Hematopoietic multipotent progenitor cell treated with erythropoietin and hydrocortisone succinate and interleukin-3 and kit ligand, for 15 days (in vitro differentiated cells): Measurements from ENCODE around the gene ACTN3.
"Not testable (repeated sequence)": the region's sequence is repeated elsewhere in the genome, so short reads cannot be mapped to it uniquely, and the experiment has no call there.

ENCODE experiments used
- DNase-seq: peaks from one replicate; pipeline ENCODE4 v3.0.0-alpha.2; 2015; ENCODE audit warnings: low spot score

ACTN3 gene

DNA sequence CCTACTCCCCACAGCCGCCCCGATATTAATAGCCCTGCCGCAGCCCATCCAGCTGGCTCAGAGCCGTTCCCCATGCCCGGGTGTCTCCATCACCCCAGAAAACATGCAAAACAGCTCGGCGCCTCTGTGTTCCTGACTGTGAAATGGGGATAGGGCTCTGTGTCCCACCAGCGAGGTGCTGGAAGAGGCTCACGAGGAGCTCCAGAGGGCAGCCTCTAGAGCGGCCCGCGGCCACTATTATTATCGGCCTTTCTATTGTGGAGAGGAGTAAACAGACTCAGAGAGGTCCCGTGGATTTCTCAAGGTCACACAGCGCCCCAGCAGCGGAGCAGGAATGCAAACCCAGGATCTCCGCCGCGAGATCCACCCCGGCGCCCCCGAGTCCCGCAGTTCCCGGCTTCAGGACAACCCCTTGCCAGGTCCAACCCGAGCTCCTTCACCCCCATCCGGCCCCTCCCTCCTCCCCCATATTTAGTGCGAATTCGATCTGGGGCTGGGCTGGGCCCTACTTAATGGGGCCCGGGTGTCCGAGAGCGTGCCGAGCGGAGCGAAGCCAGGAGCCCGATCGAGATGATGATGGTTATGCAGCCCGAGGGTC is at the start of gene ACTN3:
TSS of gene ACTN3 (plus strand) at position 536 of the 598 bp plus-strand sequence. CDS start at position 571, 35 bp downstream.
- DNase-seq: no peak

DNA sequence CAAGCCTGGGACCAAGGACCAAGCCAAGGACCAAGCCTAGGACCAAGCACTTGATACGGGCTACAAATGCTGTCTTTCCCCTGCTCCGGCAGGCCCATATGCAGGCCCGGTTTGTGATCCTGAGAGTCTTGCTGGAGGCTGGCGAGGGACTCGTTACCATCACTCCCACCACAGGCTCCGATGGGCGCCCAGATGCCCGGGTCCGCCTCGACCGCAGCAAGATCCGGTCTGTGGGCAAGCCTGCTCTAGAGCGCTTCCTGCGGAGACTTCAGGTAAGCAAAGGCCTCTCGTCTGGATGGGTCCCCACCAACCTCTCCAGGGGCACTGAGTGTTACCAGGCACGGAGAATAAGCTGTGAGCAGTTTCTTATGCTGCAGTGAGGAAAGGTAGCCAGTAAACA is 49.5 kb upstream of the ACTN3 start:
- DNase-seq: no peak

DNA sequence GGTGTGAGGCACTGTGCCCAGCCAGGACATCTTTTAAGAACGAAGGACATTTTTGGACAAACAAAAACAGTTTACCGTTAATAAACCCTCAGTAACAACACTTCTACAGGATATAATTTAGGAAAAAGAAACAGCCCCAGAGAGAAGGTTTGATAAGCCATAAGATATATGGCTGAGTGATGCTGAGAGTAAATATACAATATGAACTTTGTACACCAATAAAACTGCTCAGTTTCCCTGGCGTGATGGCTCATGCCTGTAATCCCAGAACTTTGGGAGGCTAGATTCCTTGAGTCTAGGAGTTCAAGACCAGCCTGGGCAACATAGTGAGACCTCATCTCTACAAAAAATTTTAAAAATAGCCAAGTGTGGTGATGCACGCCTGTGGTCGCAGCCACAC is 48.2 kb upstream of the ACTN3 start:
- DNase-seq: no peak

DNA sequence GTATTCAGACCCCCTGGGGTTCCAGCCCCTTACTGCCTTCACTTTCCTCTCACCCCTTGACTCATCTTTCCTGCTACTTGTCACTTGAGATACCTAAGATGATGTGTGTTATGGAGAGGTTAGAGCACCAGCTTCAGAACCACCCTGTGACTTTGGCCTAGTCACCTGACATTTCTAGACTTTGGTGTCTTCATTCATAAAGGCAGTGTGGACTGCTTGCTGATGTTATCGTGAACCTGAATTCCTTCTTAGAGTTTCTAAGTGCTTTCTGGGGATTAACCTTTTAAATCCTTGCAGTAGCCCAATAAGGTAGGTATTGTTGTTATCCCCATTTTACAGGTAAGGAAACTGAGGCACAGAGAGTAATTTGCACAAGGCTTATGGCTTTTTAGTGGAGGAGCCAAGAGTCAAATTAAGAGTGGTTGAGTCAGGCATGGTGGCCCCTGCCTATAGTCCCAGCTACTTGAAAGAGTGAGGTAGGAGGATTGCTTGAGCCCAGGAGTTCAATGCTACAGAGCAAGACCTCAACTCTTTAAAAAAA is 41.4 kb upstream of the ACTN3 start:
- no peak for DNase-seq

DNA sequence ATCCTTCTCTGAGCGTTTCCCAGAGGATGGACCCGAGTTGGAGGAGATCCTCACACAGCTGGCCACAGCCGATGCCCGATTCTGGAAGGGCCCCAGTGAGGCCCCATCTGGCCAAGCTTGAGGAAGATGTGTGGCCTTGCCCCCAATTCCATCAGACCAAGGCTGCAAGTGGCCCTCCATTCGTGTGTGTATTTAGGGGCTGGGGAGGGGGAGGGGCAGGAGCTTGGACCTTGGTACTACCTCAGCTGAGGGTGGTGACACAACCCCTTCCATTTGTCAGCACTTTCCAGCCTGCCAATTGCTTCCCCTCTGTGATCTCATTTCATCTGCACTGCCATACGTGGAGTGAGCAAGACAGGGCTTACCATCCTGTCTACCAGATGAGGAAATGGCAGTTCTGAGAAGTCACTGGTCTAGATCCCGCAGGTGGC is 37.6 kb upstream of the ACTN3 start:
- no peak for DNase-seq

DNA sequence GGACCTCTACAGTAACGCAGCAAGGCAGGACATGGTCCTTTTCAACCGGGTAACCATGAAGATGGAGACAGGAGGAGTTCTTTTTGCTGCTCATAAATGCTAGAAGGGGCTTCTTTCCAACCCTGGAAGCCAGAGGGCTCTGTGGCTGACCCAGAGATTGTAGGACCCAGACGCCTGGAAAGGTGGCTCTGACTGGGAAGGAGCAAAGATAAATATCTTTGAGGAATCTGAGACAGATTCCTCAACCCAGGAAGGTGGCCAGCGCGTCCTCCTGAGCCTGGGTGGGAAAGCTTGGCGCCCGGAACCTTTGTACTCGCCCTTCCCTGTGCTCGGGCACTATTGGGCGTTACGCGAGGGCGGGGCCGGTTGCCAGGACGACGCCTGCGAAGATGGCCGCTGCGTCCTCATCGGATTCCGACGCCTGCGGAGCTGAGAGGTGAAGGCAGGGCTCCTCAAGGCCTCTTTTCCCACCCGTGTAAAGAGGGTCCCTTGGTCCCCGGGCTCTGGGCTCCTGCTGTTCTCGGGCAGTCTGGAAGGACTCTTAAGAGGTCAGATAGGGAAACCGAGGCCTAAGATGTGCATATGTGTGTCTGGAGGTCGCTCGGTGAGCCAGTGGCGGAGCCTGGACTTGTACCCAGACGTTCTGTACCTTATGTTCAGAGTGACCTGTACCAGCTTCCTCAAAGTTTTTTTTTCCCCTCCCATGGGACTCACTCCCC is 36.3 kb upstream of the ACTN3 start, which contains the start of gene BBS1:
TSS of gene BBS1 (plus strand) at position 365 of the 719 bp plus-strand sequence. CDS start at position 390, 25 bp downstream.
- peak; percentile 86 for DNase-seq

DNA sequence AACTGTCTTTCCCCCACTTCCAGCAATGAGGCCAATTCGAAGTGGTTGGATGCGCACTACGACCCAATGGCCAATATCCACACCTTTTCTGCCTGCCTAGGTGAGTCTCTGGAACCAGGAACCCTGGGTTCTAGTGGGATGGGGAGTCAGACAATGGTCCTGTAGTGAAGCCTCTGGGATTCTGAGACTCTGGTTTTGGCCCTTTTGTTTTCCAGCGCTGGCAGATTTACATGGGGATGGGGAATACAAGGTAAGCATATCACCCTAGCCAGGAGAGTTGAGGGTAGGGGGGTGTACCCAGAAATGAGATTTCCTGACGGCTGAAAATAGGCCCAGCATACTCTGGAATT is 35.7 kb upstream of the ACTN3 start:
- no peak for DNase-seq

DNA sequence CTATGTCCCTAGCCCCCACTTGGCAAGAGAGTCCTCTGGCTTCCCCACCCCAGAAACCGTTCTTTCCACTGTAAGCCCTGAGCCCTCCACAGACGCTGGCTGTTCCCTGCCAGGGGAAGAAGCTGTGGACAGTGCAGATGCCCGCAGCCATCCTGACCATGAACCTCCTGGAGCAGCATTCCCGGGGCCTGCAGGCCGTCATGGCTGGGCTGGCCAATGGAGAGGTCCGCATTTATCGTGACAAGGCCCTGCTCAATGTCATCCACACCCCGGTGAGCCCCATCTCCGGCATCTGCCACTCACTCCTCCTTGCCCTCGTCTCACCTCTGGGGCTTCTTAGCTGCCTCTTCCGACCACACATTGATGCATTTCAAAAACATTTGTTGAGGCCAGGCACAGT is 23.1 kb upstream of the ACTN3 start:
- DNase-seq: no peak

DNA sequence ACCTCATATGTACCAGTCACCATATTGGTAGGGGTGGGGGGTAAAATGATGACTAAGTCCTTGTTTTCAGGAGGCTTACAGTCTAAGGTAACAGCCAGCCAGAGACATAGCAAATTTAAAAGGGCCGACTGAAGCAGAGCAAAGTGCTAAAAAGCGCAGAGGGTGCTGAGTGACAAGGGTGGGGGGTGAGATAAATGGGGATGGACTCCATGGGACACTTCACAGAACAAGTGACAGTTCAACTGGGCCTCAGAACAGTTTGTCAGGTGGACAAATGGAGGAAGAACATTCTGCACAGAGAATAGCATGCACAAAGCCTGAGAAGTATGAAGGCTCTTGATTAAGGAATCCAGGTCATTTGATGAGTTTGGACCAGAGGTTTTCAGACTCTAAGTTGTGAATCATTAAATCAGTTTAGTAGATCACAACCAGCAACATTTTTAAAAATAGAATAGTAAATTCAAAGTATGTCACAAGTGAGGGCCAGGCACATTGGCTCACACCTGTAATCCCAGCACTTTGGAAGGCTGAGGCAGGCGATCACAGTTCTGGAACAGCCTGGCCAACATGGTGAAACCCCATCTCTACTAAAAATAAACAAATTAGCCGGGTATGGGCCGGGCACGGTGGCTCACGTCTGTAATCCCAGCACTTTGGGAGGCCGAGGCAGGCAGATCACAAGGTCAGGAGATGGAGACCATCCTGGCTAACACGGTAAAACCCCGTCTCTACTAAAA is 22.2 kb upstream of the ACTN3 start:
- no peak for DNase-seq

DNA sequence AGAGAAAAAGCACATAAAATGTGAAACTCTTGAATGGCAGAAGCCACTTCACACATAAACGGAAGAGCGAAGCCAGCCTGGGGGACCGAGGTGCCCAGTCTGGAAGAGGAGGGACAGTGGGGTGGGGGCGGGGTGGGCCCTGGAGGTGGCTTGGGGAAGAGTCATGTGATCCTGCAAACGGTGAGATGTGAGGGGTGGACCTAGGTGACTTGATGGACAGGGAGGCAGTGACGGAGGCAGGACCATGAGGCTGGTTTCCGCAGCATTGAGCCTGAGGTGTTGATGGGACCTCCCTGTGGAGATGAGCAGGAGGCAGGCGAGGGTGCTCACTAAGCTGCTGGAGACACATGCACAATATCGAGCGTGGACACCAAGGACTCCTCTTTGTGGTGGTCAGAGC is 17.6 kb upstream of the ACTN3 start:
- no peak for DNase-seq

DNA sequence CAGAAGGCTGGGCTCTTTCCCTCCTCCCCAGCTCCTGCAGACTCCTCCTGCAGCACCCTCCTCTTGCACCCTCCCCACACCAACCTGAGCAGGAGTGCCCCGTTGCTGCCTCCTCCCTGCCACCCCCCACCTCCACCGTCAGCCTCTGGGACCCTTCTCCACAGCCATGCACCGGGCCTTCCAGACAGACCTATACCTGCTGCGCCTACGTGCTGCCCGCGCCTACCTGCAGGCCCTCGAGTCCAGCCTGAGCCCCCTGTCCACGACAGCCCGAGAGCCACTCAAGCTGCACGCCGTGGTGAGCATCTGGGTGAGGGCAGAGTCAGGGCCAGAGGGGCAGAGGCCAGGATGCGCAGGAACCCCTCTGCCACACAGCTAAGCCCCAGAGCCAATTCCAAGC is 17.0 kb upstream of the ACTN3 start:
- no peak for DNase-seq

DNA sequence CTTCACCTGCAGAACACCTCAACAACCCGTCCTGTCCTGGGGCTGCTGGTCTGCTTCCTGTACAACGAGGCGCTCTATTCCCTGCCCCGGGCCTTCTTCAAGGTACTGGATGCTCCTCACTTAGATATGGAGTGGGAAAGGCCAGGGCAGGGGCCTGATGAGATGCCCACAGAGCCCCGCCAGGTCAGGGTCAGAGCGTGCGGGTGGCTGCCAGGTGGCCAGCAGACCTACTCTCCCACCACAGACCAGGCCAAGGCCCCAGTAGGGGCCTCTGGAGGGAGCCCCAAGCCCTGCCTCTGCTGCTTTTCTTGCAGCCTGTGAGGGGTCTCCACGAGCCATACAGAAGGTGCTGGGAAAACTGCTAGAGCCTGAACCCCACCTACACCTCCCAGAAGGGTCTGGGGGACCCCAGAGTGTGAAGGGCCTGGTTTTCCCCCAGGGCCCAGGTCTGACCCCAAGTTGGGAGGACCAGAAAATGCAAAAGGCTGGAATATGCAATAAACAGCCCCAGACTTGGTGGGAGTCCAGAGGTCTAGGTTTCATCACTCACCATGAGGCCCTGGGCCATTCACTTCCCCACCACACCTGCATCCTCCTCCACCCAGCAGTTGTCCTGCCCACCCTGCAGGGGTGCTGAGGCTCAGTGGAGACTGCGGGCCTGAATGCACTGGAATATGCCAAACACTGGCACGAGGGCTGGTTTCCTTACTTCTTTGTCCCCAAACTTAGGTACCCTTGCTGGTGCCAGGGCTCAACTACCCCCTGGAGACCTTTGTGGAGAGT is 15.6 kb upstream of the ACTN3 start:
- no peak for DNase-seq

DNA sequence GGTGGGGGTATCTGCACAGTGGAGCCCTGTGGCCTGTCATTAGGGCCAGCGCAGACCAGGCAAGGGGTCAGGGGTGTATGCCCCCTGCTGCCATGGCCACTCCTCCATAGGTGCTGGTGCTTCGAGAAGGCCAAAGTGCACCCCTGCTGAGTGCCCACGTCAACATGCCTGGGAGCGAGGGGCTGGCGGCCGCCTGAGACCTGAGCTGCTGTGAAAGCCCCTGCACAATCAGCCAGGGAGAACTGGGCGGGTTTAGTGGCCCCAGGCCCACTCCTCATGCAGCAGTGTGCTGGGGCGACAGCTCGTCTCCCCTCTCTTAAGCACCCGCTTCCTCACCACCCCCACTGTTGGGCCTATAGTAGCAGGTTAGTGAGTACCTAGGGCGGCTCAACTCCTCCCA is 14.9 kb upstream of the ACTN3 start:
- DNase-seq: no peak

DNA sequence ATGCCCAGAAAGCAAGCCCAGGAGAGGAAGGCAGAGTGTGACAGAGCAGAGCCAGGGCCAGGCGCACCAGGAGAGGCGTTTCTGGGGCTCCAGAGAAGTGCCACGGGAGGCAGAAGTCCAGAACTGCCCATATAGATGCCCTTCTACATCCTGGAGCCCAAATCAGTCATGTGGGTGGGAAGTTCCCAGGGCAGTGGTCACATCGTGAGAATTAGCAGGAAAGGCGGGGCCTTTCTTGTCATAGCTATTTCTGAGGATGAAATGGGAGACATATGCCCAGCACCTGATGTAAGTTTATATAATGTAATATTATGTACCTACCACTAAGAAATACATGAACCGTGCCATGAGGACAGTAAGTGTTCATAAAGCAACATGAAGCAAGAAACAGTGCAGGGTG is 13.9 kb upstream of the ACTN3 start:
- DNase-seq: no peak

DNA sequence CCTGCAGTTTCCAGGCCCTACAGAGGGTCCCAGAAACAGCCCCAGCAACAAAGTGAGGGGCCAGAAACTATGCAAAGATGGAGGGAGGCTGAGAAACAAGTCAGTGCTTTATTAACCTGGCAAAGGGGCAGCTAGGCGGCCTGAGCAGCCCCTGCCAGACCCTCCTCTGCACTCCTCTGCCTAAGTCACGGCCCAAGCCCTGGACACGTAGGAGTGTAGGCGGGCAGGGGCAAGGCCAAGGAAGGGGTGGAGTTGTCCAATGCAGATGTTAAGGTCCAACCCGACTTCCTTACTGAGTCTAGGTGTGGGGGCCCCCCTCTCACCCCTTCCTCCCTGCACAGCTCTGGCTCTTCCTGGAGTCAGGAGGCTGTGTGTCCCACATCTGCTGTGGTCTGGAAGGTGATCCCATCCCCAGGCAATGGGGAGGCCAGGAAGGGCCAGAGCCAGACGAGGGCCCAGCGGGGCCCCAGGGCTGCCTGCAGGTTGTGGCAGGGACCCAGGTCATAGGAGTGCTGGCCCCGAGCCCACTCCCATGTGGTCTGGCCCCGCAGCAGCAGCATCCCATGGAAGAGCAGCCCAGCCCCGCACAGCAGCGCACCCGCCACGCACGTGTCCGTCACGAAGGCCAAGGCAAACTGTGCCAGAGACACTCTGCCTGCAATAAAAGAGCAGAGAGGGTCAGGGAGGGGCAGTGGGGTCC is 7.4 kb upstream of the ACTN3 start:
- no peak for DNase-seq

DNA sequence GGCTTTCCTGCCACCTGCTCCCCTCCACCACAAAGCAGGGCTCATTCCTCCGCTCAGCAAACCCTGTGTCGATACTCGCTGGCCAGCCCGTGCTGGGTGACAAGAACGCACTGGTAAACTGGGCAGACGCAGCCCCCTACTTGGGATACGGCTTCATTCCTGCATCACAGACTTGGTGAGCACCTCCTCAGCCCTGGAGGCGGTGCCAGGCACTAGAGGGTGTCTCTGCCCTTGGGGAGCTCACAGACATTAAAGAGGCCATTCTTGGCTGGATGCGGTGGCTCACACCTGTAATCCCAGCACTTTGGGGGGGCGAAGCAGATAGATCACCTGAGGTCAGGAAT is 6.9 kb upstream of the ACTN3 start:
- no peak for DNase-seq

DNA sequence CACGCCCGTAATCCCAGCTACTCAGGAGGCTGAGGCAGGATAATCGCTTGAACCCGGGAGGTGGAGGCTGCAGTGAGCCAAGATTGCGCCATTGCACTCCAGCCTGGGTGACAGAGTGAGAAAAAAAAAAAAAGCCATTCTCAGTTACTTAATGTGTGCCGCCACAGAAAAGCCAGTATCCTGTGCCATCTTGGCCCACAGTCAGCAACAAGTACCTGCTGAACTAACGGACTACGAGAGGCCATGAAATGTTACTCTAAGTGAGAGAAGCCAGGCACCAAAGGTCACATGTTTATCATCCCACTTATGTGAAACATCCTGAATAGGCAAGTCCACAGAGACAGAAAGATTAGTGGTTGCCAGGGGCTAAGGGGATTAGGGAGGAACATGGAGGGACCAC is 6.1 kb upstream of the ACTN3 start:
- DNase-seq: not testable (repeated sequence)

DNA sequence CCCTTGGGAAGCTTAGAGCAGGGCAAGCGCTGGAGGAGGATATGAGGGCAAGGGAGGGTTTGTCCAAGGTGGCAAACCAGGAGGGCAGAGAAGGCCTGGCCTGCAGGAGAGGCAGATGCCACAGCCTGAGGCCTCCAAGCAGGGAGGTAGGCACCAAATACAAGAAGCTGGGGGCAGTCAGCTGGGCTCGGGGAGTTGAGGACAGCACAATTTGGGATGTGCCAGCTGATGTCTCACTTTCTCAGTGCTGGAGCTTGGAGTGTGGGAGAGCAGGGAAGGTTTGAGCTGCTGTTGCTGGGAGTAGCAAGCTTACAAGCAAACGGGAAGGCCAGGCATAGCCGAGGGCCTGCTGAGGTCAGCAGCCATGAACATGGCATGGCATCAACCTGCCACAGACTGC is 4.8 kb upstream of the ACTN3 start:
- DNase-seq: no peak

DNA sequence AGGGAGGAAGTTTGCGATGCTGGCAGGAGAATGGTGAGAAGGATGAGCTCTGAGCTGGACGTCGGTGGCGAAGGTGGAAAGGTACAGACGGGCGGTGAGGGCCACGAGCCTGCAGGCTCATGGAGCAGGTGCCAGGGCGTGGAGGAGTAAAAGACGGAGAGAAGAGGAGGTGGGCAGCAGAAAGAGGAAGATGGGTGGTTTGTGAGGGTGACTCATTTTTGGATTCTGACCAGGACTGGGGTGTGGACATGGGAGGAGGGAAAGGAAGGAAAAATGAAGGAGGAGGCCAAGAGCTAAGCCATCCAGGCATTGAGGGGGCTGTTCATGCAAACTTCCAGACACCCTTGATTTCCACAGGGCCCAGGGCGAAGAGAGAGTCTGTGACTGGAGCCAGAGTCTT is 4.3 kb upstream of the ACTN3 start:
- DNase-seq: no peak

DNA sequence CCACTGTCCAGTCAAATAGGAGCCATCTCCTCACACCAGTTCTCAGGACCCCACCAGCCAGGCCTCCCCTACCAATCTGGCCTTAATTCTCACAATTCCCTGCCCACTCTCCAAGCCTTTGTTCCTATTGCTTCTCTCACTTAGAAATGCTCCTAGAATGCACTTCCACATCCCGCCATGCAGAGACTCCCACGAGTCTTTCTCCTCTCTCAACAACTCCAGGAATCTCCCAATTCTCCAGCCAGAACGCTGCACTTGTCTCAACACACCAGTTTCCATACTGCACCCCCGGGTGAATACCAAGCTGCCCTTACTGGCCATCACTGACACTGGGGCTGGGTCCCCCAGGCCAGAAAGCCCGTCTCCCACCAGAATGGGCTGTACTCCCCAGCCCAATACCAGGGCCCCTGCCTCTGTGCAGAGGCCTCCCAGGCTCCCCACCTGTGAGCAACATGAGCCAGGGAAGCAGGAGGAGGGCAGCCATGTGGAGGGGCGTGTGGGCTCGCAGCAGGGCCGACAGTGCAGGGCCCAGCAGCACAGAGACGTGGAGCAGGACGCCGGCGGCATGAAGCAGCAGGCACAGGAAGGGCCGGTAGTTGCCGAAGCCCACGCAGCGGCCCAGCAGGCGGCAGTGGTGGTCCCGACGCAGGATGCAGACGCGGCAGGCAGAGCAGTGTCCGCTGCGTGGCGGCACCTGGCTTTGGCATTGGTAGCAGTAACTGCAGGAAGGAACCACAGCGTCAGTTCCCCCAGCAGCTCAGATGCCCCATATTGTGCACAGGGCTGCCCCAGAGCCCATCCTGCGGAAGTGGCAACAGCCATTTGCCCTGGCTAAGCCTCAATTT is 3.2 kb upstream of the ACTN3 start:
- DNase-seq: peak; percentile 39

DNA sequence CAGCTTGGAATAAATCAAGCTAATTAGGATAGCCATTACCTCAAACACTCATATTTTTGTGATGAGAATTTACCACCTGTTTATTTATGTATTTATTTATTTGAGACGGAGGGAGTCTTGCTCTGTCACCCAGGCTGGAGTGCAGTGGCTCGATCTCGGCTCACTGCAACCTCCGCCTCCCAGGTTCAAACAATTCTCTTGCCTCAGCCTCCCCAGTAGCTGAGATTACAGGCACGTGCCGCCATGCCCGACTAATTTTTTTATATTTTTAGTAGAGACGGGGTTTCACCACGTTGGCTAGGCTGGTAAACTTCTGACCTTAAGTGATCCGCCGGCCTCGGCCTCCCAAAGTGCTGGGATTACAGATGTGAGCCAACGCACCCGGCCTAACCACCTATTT is 1.8 kb upstream of the ACTN3 start:
- DNase-seq: not testable (repeated sequence)
